ENCODE results near the gene ZNF71.

Gene ZNF71

GRCh38 chr19:56594783-56595547 is at the start of gene ZNF71:
ZNF71 (plus strand) TSS chr19:56595302; CDS start chr19:56601559, 6,257 bp downstream.
- DNase-seq (ENCODE audit: low read depth): peak; percentile 79

DNA sequence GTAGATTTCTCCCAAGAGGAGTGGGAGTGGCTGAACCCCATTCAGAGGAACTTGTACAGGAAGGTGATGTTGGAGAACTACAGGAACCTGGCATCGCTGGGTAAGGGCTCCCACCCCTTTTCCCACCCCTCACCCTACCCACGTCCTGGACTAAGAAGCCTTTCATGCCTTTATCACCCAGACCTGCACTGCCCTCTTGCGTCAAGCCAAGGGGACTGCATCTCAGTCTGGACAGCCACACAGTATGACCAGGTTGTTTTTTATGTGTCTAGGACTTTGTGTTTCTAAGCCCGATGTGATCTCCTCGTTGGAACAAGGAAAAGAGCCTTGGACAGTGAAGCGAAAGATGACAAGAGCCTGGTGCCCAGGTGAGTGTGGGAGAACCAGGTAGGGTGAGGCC is 47.6 kb upstream of the ZNF71 start:
- DNase-seq (ENCODE audit: low read depth): no peak

GRCh38 chr19:56554272-56554869 is 40.7 kb upstream of the ZNF71 start:
- no peak for DNase-seq (ENCODE audit: low read depth)

- no peak for DNase-seq (ENCODE audit: low read depth)
These were observed 32.3 kb upstream of the ZNF71 start for GRCh38 chr19:56562766-56563165.

GRCh38 chr19:56566904-56567273 is 28.2 kb upstream of the ZNF71 start:
- no peak for DNase-seq (ENCODE audit: low read depth)

- DNase-seq (ENCODE audit: low read depth): peak; percentile 83
These were observed 27.6 kb upstream of the ZNF71 start, which contains the start of gene ZNF470 for GRCh38 chr19:56567274-56568120. ZNF470 (plus strand) TSS chr19:56567468; CDS start chr19:56570312, 2,844 bp downstream.

- DNase-seq (ENCODE audit: low read depth): no peak
These were observed 22.5 kb upstream of the ZNF71 start for GRCh38 chr19:56572589-56572988.

DNA sequence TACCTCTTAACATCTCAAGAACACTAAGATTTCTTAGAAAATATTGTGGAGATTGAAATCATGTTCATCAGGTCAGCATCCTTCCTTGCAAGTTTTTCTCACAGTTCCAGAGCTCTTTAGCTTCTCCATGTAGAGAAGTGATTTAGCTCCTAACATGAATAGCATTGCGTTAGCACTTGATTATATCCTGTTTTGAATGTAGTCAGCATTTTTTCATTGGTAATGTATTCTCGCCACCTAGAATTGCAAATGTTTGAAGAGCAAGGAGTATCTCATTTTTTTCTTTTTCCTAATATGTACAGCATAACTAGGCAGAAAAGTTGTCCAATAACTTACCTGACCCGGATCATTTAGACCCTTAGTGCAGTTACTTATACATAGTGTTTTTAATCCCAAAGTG is 21.2 kb upstream of the ZNF71 start:
- DNase-seq (ENCODE audit: low read depth): no peak

- no peak for DNase-seq (ENCODE audit: low read depth)
These were observed 17.1 kb upstream of the ZNF71 start for GRCh38 chr19:56577719-56578602.

- no peak for DNase-seq (ENCODE audit: low read depth)
These were observed 688 bp upstream of the ZNF71 start for GRCh38 chr19:56594446-56594782.

- DNase-seq (ENCODE audit: low read depth): no peak
These were observed 422 bp downstream of the ZNF71 start for GRCh38 chr19:56595548-56595899.

DNA sequence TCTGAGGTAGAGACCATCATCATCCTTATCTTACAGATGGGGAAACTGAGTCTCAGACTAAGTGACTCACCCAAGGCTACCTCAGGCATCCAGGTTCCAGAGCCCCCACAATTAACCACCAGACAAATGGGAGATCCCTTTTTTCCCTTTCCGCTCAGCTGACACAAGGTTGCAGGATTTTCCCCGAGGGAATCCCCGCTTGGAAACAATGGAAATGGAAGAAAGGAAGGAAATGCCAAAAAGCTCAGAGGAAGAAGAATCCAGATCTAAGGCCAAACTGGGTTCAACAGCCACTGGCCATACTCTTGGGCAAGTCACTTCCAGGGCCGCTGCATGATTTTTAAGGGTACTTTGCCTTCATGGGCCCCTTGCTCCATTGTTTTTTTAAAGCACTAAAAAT is 1.6 kb downstream of the ZNF71 start:
- no peak for DNase-seq (ENCODE audit: low read depth)

DNA sequence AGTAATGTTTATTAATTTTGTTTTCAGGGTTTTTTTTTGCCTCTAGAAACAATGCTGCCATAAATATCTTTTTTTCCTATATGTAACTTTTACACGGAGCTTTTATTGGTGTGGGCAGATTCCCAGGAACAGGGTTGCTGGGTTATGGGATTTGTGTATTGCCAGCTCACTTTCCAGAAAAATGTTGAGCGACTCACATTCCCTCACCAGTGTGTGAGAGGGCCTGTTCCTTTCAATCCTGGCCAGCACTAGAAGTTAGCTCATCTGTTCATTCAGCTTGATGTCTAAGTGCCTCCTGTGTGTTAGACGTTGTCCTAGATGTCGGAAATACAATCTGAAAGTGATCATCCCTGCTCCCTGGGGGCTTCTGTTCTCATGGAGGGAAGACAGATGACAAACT is 2.6 kb downstream of the ZNF71 start:
- DNase-seq (ENCODE audit: low read depth): no peak

DNA sequence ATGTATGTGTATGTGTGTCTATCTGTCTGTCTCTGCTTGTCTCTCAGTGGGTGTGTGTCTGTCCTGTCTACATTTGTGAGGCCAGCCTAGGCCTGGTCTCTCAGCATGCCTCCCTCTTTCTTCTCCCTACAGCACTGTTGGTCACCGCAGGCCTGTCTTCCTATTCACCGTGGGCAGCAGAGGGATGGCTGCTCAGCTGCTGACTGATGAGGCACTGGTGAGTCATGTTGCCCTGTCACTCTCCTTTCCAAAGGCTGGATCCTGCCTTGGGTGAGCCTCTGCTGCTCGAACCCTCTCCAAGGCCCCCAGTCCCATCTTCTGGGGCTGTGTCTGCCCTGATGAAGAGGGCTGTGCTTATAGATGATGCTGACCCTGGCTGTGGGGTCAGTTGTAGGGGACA is 6.3 kb downstream of the ZNF71 start:
- DNase-seq (ENCODE audit: low read depth): no peak

DNA sequence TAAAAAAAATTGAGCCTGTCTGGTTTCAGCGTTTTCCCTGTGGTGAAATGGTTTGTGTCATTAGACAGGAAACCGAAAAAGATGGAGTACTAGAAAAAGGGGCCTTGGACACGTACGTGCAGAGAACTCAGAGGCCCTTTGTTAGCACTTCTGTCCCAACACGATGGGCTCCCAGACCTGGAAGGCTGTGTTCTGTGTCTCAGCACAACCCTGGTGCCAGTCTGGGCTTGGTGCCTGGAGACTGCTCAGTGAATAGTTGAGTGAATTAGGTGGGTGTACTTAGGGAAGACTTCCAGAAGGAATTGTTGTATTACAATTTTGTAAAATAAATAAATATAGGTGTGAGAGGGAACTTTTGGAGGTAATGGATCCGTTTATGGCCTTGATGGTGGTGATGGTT is 8.7 kb downstream of the ZNF71 start:
- no peak for DNase-seq (ENCODE audit: low read depth)

DNA sequence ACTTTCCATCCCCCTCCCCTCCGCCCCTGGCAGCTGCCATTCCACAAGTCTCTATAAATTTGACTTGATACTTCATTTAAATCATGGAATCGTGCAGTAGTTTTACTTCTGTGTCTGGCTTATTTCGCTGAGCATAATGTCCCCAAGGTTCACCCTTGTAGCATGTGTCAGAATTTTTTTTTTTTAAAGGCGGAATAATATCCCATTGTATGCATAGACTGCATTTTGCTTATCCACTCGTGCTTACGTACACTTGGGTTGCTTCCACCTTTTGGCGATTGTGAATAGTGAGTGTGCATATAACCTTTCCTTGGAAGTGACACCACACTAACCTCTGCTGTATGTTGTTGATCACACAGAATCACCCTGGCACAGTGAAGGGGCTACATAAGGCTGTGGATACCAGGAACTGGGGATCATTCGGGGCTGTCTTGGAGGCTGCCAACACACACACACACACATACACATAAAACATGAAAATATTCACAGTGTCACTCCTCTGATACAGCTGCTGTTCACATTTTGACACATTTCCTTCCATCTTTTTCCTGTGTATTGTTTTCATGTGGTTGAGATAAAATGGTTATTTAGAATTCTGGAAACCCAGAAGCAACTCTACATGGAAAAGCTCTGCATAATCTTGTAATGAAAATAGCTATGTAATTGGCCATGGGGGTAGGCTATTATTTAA is 13.3 kb downstream of the ZNF71 start:
- DNase-seq (ENCODE audit: low read depth): no peak

DNA sequence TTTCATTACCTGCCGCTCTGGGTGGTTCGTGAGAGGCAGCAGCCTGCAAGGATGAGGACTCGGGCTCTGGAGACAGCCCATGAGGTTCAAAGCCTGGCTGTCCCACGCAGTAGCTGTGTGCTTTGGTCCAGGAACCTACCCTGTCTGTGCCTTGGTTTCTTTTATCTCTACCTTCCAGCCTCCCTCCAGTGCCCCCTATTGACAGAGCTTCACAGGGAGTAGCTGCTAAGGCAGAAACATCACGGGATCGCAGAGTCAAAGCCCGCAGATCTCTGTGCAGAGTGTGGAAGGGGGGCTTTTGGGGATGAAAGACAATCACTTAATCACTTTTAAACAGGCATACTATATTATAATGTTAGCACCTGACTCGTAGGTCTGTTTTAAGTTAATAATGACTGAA is 16.2 kb downstream of the ZNF71 start:
- DNase-seq (ENCODE audit: low read depth): no peak

- DNase-seq (ENCODE audit: low read depth): no peak
These were observed 17.6 kb downstream of the ZNF71 start for GRCh38 chr19:56612737-56613136.

GRCh38 chr19:56613639-56614038 is 18.5 kb downstream of the ZNF71 start:
- no peak for DNase-seq (ENCODE audit: low read depth)

- DNase-seq (ENCODE audit: low read depth): no peak
These were observed 22.4 kb downstream of the ZNF71 start for GRCh38 chr19:56617531-56617930.

DNA sequence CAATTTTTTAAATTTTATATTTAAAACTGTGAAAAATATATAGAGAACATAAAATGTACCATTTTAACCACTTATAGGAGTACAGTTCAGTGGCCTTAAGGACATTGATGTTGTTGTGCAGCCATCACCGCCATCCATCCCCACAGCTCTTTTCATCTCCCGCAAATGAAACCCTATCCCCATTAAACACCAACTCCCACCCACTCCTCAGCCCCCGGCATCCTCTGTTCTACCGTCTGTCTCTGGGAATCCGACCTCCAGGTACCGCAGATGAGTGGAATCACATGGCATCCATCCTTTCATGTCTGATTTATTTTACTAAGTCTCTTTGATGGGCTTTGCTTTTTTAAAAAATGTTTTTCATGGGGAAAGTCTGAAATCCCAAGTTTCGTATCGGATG is 24.0 kb downstream of the ZNF71 start:
- no peak for DNase-seq (ENCODE audit: low read depth)

DNA sequence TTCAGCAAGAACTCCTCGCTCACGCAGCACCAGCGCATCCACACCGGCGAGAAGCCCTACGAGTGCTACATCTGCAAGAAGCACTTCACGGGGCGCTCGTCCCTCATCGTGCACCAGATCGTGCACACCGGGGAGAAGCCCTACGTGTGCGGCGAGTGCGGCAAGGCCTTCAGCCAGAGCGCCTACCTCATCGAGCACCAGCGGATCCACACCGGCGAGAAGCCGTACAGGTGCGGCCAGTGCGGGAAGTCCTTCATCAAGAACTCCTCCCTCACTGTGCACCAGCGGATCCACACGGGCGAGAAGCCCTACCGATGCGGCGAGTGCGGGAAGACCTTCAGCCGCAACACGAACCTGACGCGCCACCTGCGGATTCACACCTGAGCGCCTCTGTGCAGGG is 27.3 kb downstream of the ZNF71 start:
- no peak for DNase-seq (ENCODE audit: low read depth)

Measured in activated gamma-delta T cell treated with anti-CD3 and anti-CD28 coated beads, Interleukin-2, amount 50 U/mL, for 16 hours (primary cell).